K562 (cell line): ENCODE data around the gene ARHGEF1. TPM values are rescaled to one million over a fixed set of nuclear protein-coding genes. Genes with fewer than 3 reads are reported as not detected.

Experiments used
- ATF3 ChIP-seq, 2 experiments: fragments of 450-650 bp in 1 of 2; sonication (generic) in 1 of 2; formaldehyde crosslinking in 1 of 2; IDR thresholded peaks in 1 of 2; conservative IDR thresholded peaks in 1 of 2; 2 replicates each; pipeline versions ENCODE4 v1.6.1 to v1.8.1; 2016 to 2023; ENCODE audit warnings: mild to moderate bottlenecking in 2 of 2, moderate library complexity in 2 of 2, inconsistent platforms in 1 of 2, missing genetic modification reagents in 1 of 2
- BCOR ChIP-seq: fragments of 450-650 bp; IDR thresholded peaks from 2 replicates; pipeline ENCODE4 v1.6.1; 2016
- CREB3 ChIP-seq: fragments of 450-650 bp; conservative IDR thresholded peaks from 2 replicates; pipeline ENCODE4 v1.6.1; 2016; ENCODE audit warnings: missing genetic modification characterization, low read depth, mild to moderate bottlenecking, missing compliant biosample characterization, moderate library complexity
- CTCFL ChIP-seq: IDR thresholded peaks from 2 replicates; pipeline ENCODE4 v1.6.1; 2011; ENCODE audit warnings: borderline replicate concordance, low read depth, mild to moderate bottlenecking, moderate library complexity, low read length; ENCODE audit not compliant: insufficient read depth, poor library complexity, severe bottlenecking
- DNMT1 ChIP-seq: fragments of 450-650 bp; IDR thresholded peaks from 2 replicates; pipeline ENCODE4 v1.6.1; 2016; ENCODE audit warnings: antibody characterized with exemption, mild to moderate bottlenecking
- GABPB2 ChIP-seq: fragments of 250-450 bp; sonication (Bioruptor Pico); conservative IDR thresholded peaks from 2 replicates; pipeline ENCODE4 v1.5.1; 2021; ENCODE audit warnings: mild to moderate bottlenecking
- HDAC1 ChIP-seq, 2 experiments: fragments of 450-650 bp; IDR thresholded peaks; 2 replicates each; pipeline ENCODE4 v1.6.1; 2016 to 2017; ENCODE audit warnings: inconsistent platforms in 1 of 2, mild to moderate bottlenecking in 1 of 2, moderate library complexity in 1 of 2
- KDM4B ChIP-seq, 2 experiments: fragments of 450-650 bp in 1 of 2; sonication (generic) in 1 of 2; IDR thresholded peaks; 2 replicates each; pipeline ENCODE4 v1.6.1; 2016 to 2017; ENCODE audit warnings: borderline replicate concordance in 2 of 2, antibody characterized with exemption in 1 of 2, low read depth in 1 of 2, mild to moderate bottlenecking in 1 of 2
- MECOM ChIP-seq: fragments of 250-450 bp; sonication (Bioruptor Pico); IDR thresholded peaks from 2 replicates; pipeline ENCODE4 v1.8.0; 2022; ENCODE audit warnings: inconsistent platforms
- OTX1 ChIP-seq: fragments of 450-650 bp; formaldehyde crosslinking; IDR thresholded peaks from 2 replicates; pipeline ENCODE4 v1.4.0; 2022; ENCODE audit warnings: mild to moderate bottlenecking
- RREB1 ChIP-seq: fragments of 250-450 bp; sonication (Bioruptor Pico); IDR thresholded peaks from 2 replicates; pipeline ENCODE4 v1.4.0; 2020
- SMARCA5 ChIP-seq: fragments of 450-650 bp; IDR thresholded peaks from 2 replicates; pipeline ENCODE4 v1.6.1; 2016
- SMARCC2 ChIP-seq: fragments of 450-650 bp; IDR thresholded peaks from 2 replicates; pipeline ENCODE4 v1.6.1; 2017; ENCODE audit warnings: antibody characterized with exemption, moderate library complexity, mild to moderate bottlenecking, low read depth
- SNIP1 ChIP-seq: fragments of 450-650 bp; IDR thresholded peaks from 2 replicates; pipeline ENCODE4 v1.7.1; 2017; ENCODE audit warnings: low read depth, mild to moderate bottlenecking
- ZNF551 ChIP-seq: fragments of 250-450 bp; sonication (Bioruptor Pico); IDR thresholded peaks from 2 replicates; pipeline ENCODE4 v1.5.0; 2021; ENCODE audit warnings: mild to moderate bottlenecking, moderate library complexity
- ZZZ3 ChIP-seq: fragments of 450-650 bp; IDR thresholded peaks from 2 replicates; pipeline ENCODE4 v1.6.1; 2016; ENCODE audit warnings: antibody characterized with exemption, mild to moderate bottlenecking, moderate library complexity
- polyA plus RNA-seq, 8 experiments: library from polyadenylated mRNA; depleted of rRNA in 4 of 8; stranded (reverse) in 5 of 8; unstranded in 3 of 8; fragments of >200 nt; fragmentation: Nextera tagmentation in 2 of 8; fragmentation: Illumina TruSeq in 1 of 8; extraction: Ambion mirVana in 2 of 8; extraction: Trizol in 1 of 8; gene quantifications; 2 replicates each; pipeline versions ENCODE4 v1.2.1 to v1.2.3, GENCODE V29; 2011 to 2014; ENCODE audit warnings: inconsistent platforms in 1 of 8, missing spikeins in 1 of 8
- total RNA-seq, 7 experiments: library from RNA; depleted of rRNA in 6 of 7; stranded (reverse); fragments of >200 nt in 6 of 7; fragmentation: Illumina TruSeq in 2 of 7; extraction: Trizol in 2 of 7; gene quantifications; 2 replicates each; pipeline versions ENCODE4 v1.2.1 to v1.2.3, GENCODE V29; 2011 to 2021; ENCODE audit warnings: low replicate concordance in 1 of 7

Gene ARHGEF1
- total and polyA plus RNA-seq, 9 of the 15 experiments (the other 6 are each of a cell fraction or from before 2014, with no cell fraction given): 1.9 to 149 (median 29.8) TPM

GRCh38 chr19:41882568-41883462 lies at the start of gene ARHGEF1 (continued):
- no peak for TF ChIP-seq CREB3 (tag)
- TF ChIP-seq ATF3 (IDR thresholded peaks at IDR 0.05): no peak
- TF ChIP-seq ATF3 (CRISPR knock-in tag; conservative IDR thresholded peaks at IDR 0.05): no peak
- TF ChIP-seq MECOM (CRISPR knock-in tag): no peak
- no peak for TF ChIP-seq DNMT1
- no peak for TF ChIP-seq GABPB2
- TF ChIP-seq SMARCA5: 0 out of 2 replicates have a peak, but pooled peaks have one; percentile 41
- TF ChIP-seq SMARCC2: no peak
- no peak for TF ChIP-seq ZNF551 (CRISPR knock-in tag)
- TF ChIP-seq BCOR: 0 out of 2 replicates have a peak, but pooled peaks have one; percentile 26
- no peak for TF ChIP-seq CTCFL
- TF ChIP-seq SNIP1: no peak
- peak in 1 of 2 experiments; percentile 53; a peak in 2 of 4 replicates for TF ChIP-seq HDAC1 (IDR thresholded peaks at IDR 0.05)
- no peak for TF ChIP-seq ZZZ3
- no peak for TF ChIP-seq KDM4B (IDR thresholded peaks at IDR 0.05; ENCODE audit: borderline replicate concordance in 2 of 2, low read depth in 1 of 2)
- TF ChIP-seq OTX1 (CRISPR knock-in tag): peak; percentile 60; the same call in 1 of the 2 replicates
- no peak for TF ChIP-seq RREB1 (CRISPR knock-in tag)
